HG03103 (cell line): ENCODE measurements around the gene GCN1.

ENCODE experiments used
- ATAC-seq: cut with Tn5 transposase; IDR thresholded peaks from one replicate; pipeline ENCODE4 v1.9.1; 2021; ENCODE audit warnings: low read depth; ENCODE audit not compliant: unreplicated experiment

The GCN1 gene

DNA sequence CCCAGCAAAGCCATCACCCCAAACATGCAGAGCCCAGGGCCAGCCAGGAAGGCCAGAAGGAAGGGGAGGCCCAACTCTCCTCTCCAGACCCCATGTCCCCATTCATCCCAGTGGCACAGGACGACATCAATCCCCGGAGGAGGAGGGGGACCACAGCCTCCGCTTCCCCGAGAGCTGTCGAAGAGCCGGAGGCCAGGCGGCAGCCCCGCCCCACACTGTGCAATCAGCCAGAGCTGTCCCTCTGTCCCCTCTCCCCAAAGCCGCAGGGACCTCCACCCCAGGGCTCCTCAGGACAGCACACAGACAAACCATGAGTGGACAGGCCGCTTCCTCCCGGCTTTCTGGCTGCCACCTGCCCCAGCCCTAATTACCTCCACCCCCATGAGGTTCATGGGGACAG, 94.8 kb downstream of the GCN1 start:
- no peak for ATAC-seq

DNA sequence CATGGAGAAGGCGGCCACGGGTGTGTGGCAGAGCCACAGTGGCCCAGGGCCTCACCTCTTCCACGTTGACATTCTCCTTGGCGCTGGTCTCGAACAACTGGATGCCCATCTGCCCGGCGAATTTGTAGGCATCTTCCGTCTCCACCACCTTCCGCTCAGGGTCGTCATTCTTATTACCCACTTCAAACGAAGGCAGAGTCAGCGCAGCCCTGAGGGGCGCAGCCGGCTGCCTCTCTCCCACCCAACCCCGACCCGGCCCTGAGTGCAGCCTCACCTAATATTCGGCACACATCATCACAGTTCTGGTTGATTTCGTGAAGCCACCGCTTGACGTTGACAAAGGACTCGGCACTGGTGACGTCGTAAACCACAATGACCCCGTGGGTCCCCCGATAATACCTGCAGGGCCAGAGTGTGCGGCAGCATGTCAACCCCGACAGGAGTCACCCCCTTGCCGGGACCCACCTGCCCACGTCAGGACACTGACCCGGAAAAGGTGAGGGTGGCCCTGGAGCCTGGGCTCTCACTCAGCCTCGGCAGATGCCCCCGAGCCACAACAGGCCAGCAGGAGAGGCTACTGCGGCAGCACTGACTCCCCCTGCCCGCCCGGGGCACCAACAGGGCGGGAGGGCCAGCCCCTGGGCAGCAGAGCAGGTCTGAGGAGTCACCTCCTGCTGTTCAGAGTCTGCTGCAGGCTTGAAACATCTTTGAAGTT, 95.6 kb downstream of the GCN1 start:
- ATAC-seq = no peak

DNA sequence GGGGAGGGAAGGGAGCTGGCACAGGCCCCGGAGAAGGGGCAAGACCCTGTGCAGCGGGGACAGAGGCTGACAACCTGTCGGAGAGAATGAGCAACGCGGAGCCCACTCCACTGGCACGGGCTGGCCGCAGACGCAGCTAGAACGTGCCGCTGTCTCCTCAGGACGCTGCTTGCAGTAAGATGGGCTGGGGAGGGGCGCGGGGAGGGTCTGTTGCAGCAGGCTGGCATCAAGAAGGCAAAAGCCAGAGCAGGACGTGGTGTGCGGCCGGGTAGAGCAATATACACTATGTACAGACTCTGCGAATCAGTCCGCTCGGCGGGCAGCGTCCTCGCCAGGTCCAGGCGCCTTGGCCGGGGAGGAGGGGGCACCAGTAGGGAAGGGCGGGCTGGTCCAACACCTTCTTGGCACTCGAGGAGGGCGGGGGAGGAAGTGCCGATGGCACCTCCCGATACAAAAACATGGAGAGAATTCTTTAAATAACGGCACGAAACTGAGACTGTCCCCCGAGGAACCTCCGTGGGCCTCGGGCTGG, 97.8 kb downstream of the GCN1 start:
- ATAC-seq = no peak

DNA sequence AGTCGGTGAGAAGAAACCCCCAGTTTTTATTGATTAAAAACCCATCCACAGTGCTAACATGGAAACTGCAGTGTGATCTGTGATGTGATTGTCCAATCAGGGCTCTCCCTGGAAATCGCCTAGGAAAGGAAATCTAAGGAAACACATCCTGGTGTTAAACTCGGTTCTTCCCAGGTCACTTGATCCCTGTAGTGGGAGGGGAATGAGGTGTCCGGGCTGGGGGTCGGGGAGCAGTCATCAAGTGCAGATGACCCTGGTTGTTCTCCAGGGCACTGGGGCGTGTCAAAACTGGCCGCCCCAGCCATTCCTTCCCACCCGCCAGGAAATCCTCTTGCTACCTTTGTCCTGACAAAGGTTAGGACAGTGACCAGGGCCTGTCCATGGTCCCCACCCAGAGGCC, 98.8 kb downstream of the GCN1 start:
- ATAC-seq = no peak

DNA sequence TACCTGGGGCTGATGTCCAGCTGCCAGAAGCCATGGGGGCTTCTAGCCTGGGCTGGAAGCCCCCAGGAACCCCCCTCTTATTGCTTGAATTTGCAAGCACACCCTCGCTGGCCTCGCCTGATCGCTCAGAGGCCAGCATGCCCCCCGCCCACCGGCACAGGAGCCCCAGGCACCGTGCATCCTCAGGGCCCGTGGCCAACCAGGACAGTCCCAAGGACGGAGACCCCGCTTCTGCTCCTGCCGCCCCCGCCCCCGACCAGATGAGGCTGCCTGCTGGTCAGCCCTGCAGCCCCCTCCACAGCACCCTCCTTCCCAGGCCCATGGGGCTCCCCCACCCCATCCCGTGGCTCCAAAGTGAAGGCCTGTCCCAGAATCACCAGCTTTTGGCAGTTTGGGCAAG, 99.2 kb downstream of the GCN1 start:
- no peak for ATAC-seq

DNA sequence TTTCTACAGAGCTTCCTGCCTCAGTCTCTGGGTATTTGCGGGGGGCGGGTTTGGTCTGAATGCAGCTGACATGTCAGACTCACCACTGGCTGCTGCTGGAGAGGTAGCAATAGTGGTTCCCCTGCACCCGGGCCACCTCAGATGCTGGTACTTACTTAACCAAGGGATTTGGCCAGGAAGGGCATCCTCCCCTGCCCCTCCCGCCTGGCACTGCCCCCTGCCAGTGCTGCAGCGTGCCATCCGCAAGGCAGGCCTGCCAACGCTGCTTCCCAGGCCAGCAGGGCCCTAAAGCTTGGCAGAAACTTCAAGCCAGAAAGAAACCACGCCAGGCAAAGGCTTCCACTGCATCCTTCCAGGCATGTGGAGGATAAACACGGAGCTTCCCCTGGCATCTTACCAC, 100.0 kb downstream of the GCN1 start:
- no peak for ATAC-seq

DNA sequence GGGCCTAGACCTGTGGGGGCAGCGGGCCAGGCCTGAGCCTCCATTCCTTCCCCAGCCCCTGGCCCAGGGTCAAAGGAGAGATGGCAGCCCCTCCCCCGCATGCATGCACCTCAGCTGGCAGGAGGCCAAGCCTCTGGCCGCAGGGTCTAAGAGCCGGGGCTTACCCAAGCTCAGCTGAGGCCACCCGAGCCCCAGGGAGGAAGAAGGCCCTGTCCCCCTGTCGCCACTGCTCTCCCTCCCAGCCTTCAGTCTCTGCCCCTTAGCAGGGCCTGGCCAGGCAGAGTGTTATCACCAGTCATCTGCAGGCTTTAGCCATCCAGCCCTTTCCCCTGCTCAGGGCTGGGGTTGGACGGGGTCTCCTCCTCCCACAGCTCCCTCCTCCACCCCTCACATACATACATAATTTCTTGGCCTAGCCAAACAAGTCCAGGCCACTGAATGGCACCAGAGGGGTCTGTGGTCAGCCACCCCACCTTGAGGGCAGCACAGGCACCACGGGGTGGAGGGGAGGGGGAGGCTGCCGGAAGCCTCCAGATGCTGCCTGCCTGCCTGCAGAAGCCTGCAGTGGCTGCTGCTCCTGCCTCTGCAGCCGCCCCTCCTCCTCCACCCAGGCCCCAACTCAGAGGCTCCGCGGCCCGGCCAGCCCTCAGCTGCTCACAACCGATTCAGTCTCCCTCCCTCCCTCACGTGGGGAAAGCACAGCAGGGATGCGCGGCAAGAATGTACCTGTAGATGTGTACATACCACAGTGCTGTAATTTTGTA, 100.7 kb downstream of the GCN1 start:
- no peak for ATAC-seq

DNA sequence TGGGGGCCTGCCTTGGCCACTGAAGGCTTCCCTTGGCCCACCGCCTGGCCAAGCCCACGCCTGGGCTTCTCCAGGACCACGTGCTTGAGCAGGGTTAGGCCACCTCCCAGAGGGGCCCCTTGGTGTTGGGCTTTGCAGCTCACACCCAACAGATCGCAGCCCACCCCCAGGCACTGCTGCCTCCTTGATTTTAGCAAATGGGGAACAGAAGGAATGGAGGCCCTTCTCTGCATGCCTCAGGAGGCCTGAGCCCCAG, 101.3 kb downstream of the GCN1 start:
- ATAC-seq = no peak

DNA sequence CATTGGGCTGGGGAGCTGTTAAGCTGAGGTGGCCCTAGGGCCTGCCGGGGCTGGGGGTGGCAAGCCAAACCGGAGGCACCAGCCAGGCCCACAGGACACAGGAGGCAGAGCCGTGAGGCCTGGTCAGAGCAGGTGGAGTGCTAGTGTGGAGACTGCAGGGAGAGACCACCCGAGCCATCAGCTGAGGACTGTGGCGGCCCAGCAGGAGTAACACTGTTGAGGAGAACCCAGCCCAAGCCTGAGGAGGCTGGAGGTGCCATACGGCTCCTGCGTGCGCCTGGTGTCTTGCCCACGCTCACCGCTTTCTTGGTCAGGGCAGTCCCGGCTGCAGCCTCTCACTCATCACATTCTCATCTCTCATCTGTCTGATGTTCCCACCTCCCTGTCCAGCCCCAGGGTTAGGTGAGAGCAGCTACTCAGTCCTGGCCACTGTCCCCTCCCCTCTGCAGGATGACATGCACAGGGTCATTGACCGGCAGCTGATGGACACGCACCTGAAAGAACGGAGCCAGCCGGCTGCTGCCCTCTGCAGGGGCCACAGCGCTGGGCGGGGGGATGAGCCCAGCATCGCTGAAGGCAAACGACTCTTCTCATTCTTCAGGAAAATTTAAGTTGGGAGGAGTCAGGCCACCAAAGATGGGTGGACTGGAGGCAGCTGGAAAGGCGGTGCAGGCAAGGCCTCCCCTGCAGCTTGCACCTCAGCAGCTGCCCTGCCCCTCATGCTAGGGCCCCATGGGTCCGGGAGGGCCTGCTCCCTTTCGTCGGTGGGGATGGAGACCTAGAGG, 101.8 kb downstream of the GCN1 start:
- no peak for ATAC-seq

DNA sequence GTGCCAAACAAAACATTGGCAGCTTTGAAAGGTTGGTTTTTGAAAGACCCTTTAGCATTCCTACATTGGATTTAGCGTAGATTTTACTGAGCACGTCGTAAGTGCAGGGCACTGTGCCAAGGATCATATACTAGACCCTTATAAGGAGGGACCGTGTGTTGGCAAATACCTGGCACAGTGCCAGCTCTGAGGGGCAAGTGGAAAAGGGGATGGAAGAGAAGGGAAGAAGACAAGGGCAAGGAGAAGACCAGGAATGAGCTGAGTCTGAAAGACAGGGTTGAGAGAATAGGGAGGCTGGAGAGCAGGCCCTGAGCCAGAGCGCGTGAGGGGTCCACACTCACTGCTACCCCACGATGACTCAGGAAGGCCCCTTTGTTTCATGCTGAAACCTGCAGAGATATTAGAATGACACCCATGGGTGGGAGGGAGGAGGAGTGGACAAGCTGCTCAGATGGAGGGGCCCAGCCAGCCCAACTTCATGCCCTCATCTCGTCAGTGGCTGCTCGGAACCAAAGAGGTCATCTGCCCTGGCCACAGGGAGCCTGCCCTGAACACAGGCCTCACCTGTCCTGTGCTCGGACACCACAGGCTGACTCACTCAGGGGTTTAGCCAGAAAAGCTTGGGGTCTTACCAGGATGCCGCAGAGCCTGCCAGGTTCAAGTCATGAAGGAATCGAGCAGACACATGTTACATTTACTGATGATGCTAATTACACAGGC, 103.0 kb downstream of the GCN1 start:
- no peak for ATAC-seq

DNA sequence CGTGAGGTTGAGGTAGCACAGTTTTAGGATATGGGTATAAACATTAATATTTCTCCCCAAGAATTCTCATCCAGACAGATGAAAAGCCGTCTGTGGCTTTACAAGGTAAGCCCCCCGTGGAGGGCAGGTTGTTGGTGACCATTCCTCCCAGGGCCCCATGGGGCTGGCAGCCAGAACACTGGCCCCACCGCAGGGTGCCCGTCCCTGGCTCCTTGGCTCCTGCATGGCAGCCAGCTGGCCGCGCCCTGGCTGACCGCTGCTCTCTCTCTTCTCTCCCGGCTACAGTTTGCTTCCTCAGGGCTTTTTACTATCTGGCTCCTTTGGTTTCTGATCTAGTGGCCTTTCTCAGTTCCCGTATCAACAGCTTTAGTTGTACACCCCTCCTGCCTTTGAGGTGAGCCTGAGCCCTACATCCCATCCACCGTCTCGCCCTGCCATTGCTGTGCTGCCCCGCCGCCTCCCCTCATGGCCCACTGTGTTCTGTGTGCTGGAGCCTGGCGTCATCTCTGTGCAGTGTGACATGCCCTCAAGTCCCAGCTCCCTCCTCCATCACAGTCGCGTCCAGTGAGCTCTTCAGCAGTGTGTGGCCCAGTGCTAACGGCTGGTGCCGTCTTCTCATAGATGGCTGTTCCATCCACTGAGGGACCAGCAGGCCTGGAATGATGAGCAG, 103.8 kb downstream of the GCN1 start:
- no peak for ATAC-seq

DNA sequence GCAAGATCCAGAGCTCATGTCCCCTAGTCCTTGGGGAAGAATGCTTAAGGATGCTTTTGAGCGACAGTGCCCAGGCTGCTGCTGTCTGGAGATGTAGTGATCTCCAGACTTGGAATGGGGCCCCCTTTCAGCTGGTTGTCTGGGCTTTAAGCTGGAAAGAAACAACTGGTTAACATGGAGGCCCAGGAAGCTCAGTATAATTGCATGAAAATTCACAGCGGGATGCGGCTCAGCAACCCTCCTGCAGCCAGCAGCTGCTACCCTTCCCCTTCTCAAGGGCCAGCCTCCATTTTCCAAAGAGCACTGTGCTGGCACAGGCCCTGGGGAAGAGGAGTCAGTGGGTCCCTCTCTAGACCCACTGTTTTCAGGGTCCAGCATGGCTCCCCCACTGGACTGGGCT, 104.3 kb downstream of the GCN1 start:
- ATAC-seq = no peak

DNA sequence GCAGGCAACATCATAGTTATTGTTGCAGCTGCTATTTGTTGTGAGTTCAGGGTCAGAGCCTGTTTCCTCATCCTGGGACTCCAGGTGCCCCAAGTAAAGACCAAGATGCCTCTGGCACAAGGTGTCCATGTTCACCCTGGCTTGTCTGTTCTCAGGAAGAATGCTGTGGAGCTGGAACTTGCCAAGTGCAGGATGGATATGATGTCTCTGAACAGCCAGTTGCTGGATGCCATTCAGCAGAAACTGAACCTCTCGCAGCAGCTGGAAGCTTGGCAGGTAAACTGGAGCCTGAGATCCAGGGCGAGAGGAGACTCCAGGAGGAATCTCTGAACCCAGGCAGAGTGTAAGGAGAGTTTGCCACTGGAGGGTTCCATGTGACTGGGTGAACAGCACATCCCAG, 104.7 kb downstream of the GCN1 start:
- no peak for ATAC-seq

DNA sequence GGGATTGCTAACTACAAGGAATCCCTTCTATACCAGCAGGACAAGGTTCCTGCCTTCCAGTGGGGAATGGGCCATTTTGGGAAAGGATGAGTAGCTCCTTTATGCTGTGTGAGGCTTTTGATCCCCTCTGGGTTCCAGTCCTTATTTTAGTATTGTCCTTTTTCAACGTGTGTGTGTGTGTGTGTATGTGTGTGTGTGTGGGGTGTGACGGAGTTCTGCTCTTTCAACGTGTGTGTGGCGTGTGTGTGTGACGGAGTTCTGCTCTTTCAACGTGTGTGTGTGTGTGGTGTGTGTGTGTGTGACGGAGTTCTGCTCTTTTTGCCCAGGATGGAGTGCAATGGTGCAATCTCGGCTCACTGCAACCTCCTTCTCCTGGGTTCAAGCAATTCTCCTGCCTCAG, 105.4 kb downstream of the GCN1 start:
- ATAC-seq = no peak

DNA sequence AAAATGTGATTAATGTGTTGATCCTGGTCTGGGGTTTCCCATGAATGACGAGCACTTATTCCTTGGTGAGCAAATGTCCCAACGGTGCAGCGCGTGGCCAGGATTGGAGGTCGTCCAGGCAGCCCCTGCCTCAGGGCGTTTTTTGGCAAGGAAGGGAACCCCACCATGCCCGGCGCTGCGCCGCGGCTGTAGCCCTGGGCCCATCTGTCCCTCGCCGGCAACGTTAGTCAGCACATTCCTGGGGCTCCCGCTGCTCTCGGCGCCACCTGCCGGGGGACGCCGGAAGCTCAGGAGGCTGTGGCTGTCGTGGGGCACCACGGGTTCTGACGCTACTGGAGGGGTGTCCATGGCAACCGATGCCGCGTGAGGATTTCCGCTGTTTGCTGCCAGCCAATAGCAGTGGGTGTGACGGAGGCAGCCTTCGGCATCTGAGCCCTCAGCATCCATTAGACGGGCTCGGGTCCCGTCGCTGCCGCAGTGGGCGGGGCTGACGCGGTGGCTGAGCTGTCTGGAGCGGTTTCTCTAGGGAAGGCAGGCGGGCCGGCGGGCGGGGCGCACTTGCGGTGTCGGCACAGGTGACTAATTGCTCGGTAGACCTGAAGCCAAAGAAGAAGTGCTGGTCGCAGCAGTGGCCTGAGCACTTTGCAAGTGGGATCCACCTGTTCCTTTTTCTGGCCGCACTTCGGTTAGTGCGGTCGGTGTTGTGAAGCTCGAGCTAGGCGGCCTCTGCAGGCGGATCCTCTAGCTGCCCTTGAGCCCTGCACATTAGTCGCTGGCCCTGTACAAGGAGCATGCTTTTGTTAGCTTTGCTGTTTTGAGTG, 107.5 kb downstream of the GCN1 start:
- peak; percentile 95 for ATAC-seq

DNA sequence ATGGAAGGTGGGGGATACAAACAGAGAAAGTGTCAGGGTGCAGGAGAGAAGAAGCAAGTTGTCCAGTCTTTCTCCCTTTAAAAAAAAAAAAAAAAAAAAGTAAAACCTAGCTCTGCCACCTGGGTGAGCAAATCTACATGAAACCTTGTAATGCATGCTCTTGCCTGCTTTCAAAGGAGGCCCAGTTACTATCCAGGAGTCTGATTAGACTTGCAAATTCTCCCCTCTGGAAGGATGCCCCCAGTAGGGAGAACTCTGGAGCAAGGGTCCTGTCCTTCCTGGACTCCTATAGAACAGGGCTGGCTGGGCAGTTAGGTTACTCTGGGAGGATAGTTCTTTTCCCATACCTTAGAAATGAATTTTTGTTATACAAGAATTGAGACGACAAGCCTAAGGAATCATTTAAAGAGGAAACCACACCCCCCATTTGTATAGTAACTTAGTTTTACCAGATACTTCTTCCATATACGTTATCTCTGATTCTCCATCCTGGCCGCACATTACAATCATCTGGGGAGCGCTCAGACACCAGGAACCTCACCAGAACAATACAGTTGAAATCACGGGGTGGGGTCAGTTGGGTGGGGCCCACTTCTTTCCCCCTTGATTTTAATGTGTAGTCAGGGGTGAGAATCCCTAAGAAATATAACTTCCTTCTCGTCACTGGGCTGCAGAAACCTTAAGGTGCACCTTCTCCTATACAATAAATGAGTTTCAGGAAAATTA, 108.4 kb downstream of the GCN1 start:
- no peak for ATAC-seq

DNA sequence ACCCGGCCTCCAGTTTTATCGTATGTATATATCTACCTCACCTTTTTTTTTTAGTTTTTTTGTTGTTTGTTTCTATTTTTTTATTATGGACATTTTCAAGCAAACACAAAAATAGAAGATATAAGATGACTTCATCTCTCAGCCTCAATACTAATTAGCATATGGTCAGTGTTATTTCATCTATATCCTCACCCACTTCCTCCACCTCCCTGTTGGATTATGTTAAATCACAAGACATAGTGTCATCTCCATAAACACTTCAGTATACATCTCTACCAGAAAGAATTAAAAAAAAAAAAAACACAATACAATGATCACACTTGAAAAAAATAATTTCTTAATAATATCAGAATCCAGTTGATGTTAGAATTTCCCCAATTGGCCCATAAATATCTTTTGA, 112.9 kb downstream of the GCN1 start:
- no peak for ATAC-seq

DNA sequence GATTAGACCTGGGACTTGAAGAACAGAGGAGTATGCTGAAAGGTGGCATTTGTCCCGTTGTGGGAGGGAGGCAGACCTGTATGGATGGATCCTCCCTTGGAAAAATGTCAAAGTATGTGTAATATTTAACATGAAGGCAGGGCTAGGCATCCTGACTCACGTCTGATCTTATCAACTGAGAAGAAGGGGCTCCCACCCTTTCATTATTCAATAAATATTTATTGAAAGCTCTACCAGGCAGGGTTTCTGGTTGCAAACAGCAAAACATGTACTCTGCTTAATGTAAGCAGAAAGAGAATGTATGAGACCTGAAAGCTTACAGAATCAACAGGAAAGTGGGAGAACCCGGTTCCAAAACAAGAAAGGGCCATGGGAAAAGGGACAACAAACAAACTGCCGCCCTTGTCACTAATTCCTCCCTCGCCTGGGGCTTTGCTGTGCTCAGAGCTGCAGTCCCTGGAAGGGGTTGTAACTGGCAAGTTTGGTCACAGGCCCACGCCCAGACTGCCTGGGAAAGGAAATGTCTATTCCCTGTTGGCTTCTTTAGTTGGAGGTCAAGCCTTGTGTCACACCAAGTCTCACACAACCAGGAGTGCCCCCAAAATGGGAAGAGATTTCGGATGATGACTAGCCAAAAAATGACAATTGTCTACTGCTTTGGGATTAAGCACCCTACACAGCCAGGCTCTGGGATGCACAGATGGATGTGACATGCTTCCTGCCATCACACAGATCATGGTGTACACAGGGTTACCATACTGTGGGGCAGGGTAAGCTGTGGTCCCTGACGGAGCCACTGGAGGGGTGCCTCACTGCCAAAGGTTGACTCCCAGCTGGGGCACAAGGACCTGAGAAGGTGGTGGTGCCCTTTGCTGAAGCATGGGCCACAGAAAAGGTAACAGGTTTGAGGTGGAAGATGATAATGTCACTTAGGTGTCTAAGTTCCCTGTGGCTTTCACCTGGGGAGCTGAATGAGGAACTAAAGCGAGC, 114.8 kb downstream of the GCN1 start:
- no peak for ATAC-seq
